Measurements from ENCODE around the gene TPCN1.
A peak's percentile ranks its signal among the peaks of the same experiment; 100 is the strongest.

The TPCN1 gene

GRCh38 chr12:113238309-113238708 is 17.0 kb downstream of the TPCN1 start:
- no peak for DNase-seq (ENCODE audit: low read depth, low spot score)
- H3K27ac ChIP-seq, result peak overlapping the region; percentile 99

DNA sequence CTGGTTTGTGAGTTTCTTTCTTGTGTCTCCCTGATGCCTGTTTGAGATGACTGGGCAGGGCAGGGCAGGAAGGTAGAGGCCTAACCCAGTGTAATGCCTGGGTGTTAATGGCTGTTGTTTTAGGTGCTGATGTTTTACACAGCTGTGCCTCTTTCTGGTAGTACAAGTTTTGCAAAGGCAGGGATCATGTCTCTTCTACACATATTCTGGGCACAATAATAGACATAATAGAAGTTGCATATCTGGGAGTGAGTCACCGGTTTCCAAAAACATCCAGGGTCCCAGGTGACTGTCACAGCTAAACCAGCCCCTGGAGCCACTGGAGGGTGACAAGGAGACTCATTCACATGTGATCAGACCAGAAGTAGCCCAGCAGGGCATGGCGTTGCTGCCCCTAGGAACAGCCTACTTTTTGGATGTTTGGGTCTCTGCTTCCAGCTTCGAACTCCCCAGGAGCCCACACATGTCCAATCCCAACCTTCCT is 18.1 kb downstream of the TPCN1 start:
- DNase-seq (ENCODE audit: low read depth, low spot score), result no peak
- H3K27ac ChIP-seq, result peak overlapping the region; percentile 99

GRCh38 chr12:113239811-113240331 is 18.6 kb downstream of the TPCN1 start:
- peak overlapping the region; percentile 99 for H3K27ac ChIP-seq
- DNase-seq (ENCODE audit: low read depth, low spot score), result no peak

DNA sequence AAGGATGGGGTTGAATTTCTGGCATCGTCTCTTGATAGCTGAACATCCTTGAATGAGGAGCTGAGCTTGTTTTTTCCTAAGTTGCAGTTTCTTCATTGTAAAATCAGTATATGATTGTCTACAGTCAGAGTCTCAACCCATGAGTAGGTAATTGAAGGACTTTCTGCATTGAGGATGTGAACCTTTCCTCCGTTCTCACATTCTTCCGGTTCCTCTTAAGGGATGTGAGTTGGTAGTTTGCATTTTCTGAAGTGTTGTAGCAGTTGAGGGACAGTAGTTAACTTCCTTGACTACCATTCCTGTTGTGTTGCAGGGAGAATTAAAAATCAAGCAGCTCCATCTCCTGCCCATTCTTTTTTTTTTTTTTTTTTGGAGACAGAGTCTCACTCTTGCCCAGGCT is 19.1 kb downstream of the TPCN1 start:
- peak overlapping the region; percentile 99 for H3K27ac ChIP-seq
- DNase-seq (ENCODE audit: low read depth, low spot score), result no peak

DNA sequence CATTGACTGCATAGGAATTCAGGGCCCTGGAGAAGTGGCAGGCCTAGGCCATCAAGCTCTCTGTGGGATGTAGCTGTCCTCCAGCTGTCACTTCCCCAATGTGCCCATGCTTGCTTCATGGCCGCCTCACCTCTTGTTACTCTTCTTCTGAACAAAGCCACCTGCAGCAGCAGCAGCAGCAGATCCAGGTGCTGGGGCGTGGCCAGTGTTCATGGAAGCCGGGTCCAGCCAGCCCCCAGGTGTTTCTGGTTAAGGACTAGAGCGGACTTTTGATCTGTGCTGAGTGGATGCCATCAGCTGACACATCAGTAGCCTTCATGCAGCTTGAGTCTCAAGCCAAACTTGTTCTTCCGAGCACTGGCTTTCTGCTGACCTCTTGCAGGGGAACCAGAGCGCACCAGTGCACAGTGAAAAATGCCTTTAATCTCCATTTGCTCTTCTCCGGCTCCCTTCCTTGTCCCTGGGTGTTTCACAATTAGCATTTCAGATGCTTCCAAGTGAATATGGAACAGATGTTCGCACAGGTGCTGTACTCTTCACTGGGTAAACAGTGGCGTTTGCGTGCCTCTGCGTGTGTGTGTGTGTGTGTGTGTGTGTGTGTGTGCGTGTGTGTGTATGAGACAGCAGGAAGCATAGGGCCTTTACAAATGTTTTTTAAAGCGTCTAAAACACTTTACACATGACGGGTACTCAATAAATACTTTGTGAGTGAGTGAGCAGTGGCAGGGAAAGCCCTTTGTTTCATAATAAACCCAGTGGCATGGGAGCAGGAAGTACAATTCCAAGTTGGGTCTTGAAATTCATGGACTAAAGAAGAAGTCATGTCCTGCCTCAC is 20.1 kb downstream of the TPCN1 start:
- peak; percentile 99 for DNase-seq (ENCODE audit: low read depth, low spot score)
- H3K27ac ChIP-seq, result peak overlapping the region; percentile 99

DNA sequence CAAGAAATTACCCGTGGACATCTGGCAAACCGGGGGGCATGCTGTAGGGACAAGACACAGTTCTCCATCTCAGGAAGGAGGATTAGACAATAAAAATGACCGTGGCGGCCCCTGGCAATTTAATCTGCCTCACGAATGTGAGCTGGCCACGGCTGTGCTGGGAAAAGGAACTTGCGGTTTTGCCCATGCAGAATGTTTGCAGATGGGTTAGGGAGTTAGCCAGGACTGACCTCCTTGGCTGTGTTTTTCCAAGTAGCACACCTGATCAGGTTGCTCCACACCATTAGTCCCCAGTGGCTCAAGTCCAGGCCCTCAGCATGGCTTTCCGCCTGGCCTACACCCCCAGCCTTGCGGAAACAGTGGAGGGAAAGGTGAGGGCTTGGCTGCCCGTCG is 20.8 kb downstream of the TPCN1 start:
- peak; percentile 96 for DNase-seq (ENCODE audit: low read depth, low spot score)
- H3K27ac ChIP-seq, result peak overlapping the region; percentile 99

GRCh38 chr12:113242560-113242959 is 21.3 kb downstream of the TPCN1 start:
- no peak for DNase-seq (ENCODE audit: low read depth, low spot score)
- peak overlapping the region; percentile 99 for H3K27ac ChIP-seq

DNA sequence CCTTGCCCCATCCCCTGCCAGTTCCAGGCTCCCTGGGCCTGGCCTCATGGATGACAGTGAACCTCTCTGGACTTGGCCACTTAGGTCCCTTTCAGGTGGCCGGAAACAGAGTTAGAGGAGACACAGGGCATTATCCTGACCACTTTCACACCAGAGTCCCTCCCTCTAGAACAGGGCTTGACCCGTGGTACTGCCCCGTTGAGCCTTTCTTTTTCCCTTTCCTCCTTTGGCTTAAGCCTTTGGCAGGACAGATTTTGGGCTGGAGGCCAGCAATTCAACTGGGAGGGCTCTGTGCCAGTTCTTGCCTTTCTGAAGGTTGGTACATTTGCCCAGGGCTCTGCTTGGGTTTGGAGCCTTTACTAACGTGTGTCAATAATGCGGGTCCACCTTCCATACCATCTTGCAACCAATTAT is 22.8 kb downstream of the TPCN1 start:
- H3K27ac ChIP-seq, result peak overlapping the region; percentile 99
- no peak for DNase-seq (ENCODE audit: low read depth, low spot score)

DNA sequence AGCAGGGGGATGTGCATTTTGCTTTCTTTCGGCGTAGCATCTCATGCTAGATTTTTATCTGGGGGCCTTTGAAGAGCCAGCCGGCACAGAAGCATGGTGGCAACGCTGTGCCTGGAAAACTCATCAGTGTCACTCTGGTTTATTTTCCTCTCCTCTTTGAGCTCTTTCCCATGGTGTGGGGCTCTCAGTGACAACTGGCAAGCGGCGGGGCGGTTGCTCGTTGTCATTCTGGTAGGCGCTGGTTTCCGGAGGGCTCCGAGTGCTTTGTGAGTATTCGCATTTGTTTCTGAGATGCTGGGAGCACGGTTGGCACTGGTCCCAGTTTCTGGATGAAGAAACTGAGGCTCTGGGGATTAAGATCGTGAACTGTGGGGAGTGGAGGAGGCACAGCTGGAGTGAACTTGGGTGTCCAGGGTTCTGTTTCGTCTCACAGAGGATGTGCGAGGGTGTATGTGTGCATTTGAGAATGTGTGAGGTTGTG is 23.3 kb downstream of the TPCN1 start:
- no peak for DNase-seq (ENCODE audit: low read depth, low spot score)

GRCh38 chr12:113245695-113246477 is 24.6 kb downstream of the TPCN1 start:
- peak; percentile 99 for DNase-seq (ENCODE audit: low read depth, low spot score)
- peak overlapping the region; percentile 99 for H3K27ac ChIP-seq

More for the DNA sequence above, 23.3 kb downstream of the TPCN1 start:
- peak overlapping the region; percentile 99 for H3K27ac ChIP-seq

GRCh38 chr12:113246478-113247122 is 25.3 kb downstream of the TPCN1 start:
- DNase-seq (ENCODE audit: low read depth, low spot score), result no peak
- peak overlapping the region; percentile 99 for H3K27ac ChIP-seq

DNA sequence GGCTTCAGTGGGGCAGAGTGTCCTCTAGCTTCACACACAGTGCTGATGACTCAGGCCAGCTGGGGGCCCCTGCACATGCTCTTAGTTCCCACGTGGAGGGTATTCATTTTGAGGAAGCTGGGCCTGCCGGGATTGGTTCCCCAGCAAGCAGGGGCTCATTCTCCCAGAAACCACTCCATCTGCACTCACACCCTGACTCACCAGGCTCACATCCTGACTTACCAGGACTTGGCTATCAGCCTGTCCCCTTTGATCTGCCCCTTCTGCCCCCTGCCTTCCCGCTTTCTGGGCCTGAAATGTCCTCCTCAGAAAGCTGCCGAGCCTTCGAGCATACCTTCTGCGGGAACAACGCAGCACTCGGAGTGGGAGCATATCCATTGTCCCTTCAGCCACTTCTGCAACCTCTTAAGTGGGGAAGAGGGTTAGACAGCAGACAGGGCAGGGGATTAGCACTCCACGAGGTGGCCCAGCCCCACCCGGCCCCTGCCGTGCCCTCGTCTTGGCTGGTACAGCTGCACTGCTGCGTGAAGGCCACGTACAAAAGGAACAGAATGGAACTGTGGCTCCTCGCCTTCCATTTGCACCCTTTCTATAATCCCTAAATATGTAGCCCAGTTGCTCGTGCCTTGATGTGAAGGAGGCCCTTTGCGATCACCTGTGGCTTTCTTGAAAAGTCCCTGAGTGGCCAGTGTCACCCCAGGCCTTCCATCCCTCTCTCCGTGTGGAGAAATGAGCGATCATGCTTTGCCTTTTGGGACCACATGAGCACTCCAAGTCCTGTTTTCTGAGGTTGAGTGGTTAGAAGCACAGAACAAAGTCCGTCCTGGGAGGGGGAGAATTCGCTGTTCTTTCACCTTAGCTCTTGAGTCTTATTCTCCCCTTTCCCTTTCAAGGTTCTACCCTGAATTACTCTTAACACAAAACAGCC is 26.1 kb downstream of the TPCN1 start:
- no peak for DNase-seq (ENCODE audit: low read depth, low spot score)
- peak overlapping the region; percentile 99 for H3K27ac ChIP-seq

- no peak overlapping the region for H3K27ac ChIP-seq
- no peak for DNase-seq (ENCODE audit: low read depth, low spot score)
Observed at GRCh38 chr12:113248051-113248825, 27.0 kb downstream of the TPCN1 start.

DNA sequence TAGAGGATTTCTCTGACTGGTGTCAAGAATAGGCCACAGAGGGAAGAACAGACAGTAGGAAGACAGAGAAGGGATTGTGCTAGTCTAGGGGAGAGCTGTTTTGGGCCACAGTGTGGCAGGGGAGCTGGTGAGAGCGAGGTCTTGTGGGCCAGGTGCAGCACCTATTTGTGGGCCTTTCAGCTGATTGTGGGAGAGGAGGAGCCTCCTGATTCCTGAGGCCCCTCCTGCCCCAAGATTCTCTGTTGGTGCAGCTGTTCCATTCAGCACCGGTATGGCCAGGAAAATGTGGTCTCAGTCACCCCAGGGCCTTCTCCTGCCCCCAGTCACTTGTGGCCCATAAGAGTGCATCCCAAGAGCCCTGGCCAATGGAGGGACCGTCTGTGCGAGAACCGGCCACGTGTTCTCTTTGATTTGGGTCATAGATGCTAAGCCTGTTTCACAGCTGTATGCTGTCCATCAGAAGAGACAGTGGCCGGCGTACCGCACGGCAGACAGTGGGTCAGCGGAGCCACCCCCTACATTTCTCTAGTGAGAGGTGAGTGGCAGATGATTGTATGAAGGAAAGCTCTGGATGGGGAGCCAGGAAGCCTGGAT is 27.7 kb downstream of the TPCN1 start:
- DNase-seq (ENCODE audit: low read depth, low spot score), result no peak
- H3K27ac ChIP-seq, result no peak overlapping the region

- no peak overlapping the region for H3K27ac ChIP-seq
- DNase-seq (ENCODE audit: low read depth, low spot score), result no peak
Observed at GRCh38 chr12:113249546-113249945, 28.3 kb downstream of the TPCN1 start.

- no peak overlapping the region for H3K27ac ChIP-seq
- no peak for DNase-seq (ENCODE audit: low read depth, low spot score)
Observed at GRCh38 chr12:113250045-113250444, 28.8 kb downstream of the TPCN1 start.

- DNase-seq (ENCODE audit: low read depth, low spot score), result no peak
Observed at GRCh38 chr12:113251404-113252070, 30.3 kb downstream of the TPCN1 start.

GRCh38 chr12:113252494-113252893 is 31.2 kb downstream of the TPCN1 start:
- H3K27ac ChIP-seq, result no peak overlapping the region
- DNase-seq (ENCODE audit: low read depth, low spot score), result no peak

More at GRCh38 chr12:113251404-113252070, 30.3 kb downstream of the TPCN1 start:
- H3K27ac ChIP-seq, result no peak overlapping the region

Measured in epithelial cell of prostate (primary cell).